SW480 (cell line): ENCODE data around the gene CD101.

Experiments used
- DNase-seq: peaks from one replicate; pipeline ENCODE4 v3.0.0-alpha.2; 2016; ENCODE audit warnings: low spot score

Gene CD101

DNA sequence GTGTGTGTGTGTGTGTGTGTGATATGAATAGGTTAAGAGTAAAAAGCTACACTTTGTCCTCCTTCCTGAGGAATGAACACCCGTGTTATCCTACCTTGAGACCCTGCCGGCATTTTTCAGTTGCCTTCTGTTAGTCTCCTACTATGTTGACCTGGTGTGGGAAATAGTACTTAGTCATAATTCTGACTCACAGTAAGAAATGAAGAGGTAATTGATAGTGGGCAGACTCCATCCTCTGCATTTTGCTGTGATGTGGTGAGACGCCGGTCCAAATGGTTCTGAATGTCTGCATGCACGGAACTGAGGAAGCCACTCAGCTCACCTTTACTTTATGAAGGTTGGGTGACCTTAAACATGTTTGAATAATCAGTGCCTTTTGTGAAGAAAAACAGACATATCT is 12.6 kb downstream of the CD101 start:
- peak; percentile 49 for DNase-seq

DNA sequence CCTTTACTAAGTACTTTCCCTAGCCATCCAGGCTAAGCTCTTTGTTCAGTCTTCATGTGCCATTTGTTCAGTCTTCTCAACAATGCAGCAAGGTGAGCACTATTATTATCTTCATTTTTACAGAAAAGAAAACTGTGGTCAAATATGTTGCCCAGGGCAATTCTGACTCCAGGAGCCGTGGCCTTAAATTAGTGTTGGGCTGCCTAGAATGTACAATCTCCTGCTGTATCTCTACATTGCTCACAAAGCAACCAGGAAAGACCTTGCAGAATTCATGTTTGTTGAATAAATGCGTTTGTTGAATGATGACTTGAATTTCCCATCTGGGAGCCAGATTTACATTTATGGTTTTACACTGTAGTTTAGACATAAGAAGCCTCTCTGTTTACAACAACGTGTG is 14.2 kb downstream of the CD101 start:
- no peak for DNase-seq

DNA sequence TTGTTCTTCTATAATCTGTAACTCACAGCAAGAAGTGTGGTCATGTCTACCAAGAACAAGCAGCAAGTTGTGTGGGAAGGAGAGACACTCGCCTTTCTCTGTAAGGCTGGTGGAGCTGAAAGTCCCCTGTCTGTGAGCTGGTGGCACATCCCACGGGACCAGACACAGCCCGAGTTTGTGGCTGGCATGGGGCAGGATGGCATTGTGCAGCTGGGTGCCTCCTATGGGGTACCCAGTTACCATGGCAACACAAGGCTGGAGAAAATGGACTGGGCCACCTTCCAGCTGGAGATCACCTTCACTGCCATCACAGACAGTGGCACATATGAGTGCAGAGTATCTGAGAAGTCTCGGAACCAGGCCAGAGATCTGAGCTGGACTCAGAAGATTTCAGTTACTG is 15.5 kb downstream of the CD101 start:
- DNase-seq: no peak

DNA sequence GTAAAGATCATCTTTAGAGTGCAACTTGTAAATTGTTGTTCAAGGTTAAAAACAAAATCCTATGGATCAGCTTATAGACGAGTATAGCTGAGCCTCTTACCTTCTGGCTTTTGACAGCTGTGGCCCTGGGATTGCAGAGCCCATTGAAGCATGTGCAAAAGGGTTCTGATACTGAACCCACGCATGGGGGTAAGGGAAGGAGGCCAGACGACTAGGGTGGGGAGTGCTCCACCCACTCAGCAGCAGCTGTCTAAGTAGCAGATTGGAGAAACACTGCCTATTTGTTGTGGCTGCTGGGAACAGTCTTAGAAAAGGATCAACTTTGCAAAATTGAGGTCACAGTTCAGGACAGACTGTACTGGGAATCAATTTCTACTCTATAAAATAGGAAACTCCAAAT is 16.1 kb downstream of the CD101 start:
- DNase-seq: no peak

DNA sequence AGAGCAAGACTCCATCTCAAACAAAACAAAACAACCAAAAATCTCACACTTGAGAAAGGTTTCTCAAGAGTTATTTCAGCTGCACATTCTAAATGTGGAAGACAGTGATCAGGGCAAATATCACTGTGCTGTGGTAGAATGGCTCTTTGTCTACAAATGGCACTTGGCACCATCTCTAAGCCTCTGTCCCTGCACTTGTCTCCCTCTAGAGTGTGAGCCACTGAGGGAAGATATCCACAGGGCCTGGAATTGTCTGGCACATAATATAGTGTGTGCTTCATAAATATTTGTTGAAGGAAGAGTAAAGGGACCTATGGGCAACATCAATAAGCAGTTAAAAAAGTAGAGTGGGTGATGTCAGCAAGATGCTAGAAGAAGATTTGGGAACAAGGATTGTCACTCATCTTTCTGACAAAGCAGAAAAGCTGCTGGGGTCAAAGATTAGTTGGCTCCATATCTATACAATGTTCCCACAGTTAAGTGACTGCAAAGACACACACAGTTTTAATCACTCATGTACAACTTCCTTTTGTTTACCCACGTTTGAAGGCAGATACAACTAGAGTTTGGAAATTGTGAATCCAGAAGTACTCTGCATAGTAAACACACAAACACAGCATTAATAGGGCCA is 19.1 kb downstream of the CD101 start:
- no peak for DNase-seq

DNA sequence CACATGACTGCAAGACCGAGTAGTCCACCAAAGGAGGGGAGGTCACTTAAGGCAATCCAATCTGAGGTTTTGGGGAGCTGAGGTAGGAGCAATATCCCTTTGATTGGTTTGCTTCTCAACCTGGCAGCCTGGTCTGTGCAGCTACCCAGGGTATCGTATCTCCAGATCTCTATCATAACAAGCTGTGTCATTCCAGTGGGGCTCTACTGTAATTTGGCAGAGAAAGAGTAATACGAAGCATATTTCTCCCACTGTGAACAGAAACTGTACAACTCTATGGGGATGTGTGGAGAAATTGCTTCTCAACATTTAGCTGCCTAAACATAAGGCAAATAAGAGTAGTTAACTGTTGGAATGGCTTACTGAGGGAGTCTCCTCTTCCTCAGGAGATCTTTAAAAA is 20.6 kb downstream of the CD101 start:
- no peak for DNase-seq

DNA sequence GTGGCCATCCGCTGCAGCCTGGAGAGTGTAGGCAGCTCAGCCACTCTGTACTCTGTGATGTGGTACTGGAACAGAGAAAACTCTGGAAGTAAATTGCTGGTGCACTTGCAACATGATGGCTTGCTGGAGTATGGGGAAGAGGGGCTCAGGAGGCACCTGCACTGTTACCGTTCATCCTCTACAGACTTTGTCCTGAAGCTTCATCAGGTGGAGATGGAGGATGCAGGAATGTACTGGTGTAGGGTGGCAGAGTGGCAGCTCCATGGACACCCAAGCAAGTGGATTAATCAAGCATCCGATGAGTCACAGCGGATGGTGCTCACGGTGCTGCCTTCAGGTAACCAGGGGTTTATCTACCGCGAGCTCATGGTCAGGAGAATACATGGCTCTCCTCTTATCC is 24.0 kb downstream of the CD101 start:
- no peak for DNase-seq

DNA sequence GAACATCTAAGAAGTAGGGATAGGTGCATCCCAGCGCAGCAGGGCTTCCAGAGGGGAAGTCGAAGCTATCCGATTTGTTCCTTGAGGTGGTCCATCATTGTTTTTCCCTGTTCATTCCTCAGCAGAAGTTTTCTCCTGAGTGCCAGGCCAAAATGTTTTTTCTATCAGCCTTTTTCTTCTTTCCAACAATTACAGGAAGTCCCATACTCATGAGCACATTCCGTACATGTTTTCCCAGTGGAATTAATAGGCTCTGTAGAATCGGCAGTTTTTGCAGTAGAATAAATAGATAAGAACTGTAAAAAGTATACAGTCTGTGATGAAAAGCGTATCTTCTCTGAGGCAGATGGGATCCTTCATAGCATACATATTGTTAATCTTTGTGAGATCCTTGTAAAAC is 24.8 kb downstream of the CD101 start:
- DNase-seq: no peak

DNA sequence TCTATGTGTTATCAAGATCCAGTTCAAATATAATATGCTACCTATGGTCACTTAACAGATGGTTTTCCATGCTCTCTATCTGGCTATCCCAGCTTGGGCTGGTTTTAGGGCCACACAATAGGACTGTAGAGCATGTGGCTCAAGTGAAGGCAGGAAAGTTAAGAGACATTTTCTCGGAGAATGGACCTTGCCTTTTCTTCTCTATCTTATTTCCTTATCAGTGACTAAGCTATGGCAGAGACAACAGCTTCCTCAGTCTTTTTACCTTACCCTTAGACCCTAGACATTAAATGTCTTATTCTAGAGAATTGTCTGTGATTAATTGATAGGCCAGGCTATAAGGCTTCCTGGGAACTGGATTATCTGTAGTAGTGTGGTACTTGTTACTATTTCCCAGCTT is 28.1 kb downstream of the CD101 start:
- DNase-seq: no peak

DNA sequence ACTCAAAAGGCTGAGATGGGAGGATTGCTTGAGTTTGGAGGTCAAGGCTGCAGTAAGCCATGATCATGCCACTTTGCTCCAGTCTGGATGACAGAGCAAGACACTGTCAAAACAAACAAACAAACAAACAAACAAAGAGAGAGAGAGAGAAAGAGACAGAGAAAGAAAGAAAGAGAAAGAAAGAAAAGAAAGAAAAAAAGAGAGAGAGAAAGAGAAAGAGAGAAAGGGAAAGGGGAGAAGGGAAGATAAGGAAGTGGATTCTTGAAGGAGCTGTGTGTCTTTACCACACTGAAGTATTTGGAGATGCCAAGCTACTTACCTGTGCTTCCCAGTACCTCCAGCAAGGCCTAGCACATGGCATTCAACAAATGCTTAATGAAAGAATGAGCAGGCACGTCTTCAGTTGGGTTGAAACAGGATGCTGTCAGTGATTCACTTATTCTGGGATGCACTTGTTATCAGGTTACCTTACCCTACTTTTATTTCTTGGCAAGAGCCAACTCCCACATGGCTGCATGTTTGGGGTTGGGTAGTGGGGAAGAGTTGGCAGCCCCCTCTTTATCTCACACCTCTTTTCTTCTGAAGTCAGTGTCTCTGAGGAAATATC is 28.8 kb downstream of the CD101 start:
- DNase-seq: no peak

DNA sequence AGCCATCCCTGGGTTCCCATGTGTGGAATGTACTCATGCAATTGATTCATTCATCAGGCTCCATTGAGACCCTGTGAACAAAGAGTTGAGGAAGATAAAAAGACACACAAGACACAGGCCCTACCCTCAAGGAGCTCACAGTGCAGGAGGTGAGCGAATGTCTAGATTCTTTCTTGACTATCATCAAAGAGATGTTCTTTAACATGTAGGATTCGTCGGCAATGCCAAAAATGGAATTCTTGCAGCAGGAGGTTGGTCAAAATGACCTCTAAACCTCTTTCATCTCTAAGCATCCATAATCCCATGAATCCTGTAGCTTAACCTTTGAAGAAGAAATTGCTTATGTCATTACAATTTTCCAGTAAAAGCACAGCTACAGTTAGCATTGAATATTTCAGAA is 30.7 kb downstream of the CD101 start:
- no peak for DNase-seq

DNA sequence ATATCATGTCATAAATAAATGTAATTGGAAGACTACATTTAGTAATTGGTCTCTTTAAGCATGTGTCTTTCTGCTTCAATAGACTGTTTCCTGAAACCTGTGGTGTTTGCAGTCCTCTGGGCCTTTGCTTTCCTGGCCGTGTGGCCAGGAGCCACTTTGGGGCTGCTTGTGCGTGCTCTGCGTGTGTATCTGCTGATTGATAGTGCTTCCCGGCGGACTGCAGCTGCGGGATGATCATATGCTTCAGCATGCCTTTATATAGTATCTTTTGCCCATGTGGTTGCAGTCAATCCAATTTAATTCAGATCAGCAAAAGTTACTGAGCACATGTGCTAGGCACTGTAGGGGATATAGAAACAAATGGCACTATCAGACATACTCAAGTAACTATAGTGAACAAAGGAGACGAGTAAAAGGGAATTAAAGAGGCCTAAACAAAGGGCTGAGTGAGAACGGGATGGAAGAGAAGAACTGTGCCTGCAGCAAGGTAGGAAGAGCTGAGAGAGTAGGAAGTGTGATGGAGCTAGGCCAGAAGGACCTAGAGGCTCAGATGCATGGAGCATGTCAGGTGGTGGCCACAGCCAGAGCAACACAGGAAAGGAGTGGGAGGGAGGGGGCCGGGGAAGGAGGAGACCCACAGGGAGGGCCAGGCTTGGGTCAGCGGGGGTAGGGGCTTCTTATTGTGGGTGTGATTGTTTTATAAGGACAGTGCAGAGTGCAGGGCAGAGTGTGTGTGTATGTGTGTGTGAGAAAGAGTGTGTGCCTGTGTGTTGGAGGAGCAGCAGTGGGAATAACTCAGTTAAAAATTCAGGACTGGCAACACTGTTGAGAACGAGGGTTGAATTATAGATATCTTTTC is 31.4 kb downstream of the CD101 start:
- DNase-seq: no peak

DNA sequence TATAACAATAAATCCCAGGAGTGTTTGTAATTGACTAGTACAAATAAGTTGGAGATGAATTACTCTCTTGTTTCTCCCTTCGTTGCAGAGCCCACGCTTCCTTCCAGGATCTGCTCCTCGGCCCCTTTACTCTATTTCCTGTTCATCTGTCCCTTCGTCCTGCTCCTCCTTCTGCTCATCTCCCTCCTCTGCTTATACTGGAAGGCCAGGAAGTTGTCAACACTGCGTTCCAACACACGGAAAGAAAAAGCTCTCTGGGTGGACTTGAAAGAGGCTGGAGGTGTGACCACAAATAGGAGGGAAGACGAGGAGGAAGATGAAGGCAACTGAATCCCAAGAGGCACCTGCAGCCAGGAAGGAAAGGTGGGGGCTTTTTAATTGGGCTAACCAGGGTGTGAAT is 32.2 kb downstream of the CD101 start:
- no peak for DNase-seq

DNA sequence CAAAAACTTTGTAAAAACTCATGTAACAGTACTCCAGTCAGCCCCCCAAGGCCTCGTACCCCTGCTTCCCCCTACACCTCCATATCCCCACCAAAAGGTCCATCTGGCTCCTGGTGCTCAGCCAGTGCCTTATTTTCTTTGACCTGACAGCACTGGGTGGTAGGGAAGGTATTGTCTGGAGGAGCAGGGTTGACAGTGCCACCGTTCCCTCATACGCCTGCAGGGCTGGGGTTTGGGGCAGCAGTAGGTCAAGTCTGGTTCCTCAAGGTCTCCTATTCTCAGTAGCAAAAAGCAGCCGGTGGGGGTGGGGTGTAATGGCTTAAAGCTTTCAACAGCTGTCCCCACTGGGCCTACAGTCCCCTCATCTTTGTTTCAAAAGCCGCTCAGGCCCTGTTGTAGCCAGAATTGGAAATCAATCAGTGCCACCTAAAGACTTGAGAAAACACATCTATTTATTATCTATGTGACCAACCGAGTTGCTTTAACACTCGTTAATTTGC is 33.3 kb downstream of the CD101 start:
- DNase-seq: no peak

DNA sequence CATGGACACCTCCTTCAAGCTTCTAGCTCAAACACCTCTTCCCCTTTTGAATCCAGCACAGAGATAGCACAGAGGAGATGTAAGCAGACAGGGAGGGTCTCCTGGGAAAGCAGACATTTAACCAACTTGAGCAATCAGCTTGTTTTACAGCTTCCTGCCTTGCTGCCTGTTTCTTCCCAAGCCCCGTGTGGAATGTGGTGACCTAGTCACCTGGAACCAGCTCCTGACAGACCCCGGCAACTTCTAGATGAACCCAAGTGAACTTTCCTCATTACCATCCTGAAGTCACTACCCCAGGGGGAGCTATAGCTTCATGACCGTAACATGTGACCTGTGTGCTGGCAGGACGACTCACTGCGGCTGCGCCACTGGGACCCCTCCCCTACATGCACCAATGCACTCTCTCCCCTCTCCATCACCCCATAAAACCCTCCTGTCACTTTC is 34.5 kb downstream of the CD101 start:
- DNase-seq: no peak

DNA sequence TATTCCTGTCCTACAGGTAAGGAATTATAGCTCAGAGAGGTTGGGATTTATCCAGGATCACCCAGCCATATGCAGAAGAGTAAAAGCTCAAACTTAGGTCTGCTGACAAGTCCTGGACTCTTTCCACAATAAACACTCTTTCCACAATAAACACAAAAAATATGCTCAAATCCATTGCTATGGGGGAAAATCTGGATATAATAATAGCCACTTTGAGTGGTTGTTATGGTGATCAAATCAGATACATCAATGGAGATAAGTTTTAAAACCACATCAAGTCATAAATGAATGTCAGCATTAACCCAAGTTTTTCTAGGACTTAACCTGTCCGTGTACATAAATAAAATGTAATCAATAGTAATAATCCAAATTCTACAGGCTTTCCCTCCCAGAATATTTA is 36.2 kb downstream of the CD101 start:
- DNase-seq: no peak

DNA sequence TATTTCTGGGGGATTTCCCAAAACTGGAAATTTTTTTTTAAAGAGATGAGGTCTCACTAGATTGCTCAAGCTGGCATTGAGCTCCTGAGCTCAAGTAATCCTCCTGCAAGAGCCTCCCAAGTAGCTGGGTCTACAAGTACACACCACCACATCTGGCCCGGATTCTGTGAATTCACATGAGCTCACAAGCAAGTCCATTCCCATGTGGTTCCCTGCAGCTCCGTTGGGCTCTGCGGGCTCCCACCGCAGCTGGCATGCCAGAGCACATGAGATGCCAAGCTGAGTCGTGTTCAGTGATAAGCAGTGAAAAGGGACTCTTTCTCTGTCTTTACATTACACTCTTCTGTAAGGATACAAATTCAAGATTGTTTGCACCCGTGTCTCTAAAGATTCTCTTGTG is 36.7 kb downstream of the CD101 start:
- no peak for DNase-seq

DNA sequence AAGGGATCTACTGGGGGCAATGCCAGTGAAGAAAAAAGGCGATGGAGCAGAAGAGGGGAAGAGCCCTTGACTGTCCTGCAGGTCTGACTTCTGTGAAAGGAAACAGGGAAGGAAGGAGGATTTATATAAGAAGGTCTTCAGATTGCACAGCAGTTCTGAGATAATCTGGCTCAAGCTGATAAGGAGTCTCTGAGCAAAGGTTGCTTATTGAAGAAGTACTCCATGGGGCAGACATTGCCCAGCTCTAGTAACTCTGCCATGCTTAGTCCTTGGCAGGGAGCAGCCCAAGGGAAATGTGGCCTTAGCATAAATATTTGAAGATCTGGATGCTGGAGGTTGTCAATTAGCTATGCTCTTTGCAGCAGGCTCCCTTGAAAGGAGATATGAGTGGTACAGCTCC is 42.7 kb downstream of the CD101 start:
- no peak for DNase-seq

DNA sequence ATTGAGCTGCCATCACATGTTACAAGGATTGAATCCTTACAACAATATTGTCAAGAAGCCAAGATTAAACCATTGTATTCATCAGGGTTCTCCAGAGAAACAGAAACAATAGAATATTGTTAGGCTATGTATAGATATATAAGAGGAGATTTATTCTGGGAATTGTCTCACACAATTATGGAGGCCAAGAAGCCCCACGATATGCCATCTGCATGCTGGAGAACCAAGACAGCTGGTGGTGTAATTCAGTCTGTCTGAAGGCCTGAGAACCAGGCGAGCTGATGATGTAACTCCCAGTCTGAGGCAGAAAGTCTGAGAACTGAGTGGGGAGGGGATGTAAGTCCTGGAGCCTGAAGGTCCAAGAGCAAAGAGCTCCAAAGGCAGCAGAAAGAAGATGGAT is 44.1 kb downstream of the CD101 start:
- no peak for DNase-seq

DNA sequence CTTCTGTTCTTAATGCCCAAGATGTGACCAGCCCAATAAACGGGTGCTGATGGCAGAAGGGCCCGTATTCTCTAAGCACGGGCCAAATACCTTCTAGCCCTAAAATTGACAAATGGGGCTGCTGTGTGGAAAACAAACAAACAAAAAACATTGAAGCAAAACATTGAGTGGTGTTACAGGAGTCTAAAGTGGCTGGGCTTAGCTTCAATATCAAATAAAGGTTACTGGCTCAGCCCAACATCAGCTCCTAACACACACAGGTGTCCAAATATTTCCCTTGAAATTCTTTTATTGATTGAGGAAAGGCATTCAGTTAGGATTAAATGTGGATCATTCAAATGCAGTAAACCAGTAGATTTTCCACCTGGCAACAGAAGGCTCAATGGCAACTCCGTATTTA is 45.2 kb downstream of the CD101 start:
- no peak for DNase-seq

DNA sequence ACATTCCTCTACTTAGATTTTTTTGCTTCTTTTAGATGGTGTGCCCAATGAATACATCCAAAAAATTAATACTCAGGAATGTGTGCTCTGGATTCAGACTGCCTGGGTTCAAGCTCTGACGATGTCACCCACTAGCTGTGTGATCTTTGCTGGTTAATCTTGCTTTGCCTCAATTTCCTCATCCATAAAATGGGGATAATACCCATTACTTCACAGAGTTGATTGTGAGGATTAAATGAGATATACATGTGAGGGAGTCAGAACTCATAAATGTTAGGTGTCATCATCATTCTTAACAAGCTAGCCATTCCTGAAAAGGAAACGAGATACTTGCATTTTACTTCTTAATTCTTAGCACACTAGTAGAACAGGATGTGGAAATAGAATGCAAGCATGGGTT is 45.7 kb downstream of the CD101 start:
- DNase-seq: no peak

DNA sequence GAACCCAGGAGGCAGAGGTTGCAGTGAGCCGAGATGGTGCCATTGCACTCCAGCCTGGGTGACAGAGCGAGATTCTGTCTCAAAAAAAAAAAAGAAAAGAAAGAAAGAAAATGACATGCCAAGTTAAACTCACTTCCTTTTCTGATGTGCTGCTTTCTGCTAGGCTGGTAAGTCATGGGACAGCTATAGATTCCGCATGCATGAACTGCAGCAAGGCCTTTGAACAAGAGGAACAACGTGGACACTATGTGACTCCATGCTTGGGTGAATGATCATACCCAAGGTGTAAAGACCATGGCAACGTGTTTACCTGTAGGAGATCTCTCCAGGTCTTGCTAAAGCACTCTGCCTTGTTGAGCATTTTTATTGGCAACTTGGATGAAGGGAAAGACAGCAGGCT is 48.3 kb downstream of the CD101 start:
- DNase-seq: no peak
